Esophagus squamous epithelium (tissue), 4 donors: Measurements from ENCODE around the gene NMD3.

Experiments
- POLR2A ChIP-seq, 4 donors: fragments of 450-650 bp; IDR thresholded peaks; one replicate each; pipeline ENCODE4 v1.6.1; 2017; ENCODE audit warnings: antibody characterized with exemption in 4 of 4, mild to moderate bottlenecking in 4 of 4, moderate library complexity in 3 of 4
- TF ChIP-seq, protein P1 (sequence below), 6 experiments: fragments of 450-650 bp in 4 of 6; fragments of 200-600 bp in 2 of 6; sonication (generic) in 2 of 6; IDR thresholded peaks; one replicate each; pipeline ENCODE4 v1.5.1; 2016 to 2019; ENCODE audit warnings: antibody characterized with exemption in 6 of 6, mild to moderate bottlenecking in 4 of 6, moderate library complexity in 4 of 6

DNA sequence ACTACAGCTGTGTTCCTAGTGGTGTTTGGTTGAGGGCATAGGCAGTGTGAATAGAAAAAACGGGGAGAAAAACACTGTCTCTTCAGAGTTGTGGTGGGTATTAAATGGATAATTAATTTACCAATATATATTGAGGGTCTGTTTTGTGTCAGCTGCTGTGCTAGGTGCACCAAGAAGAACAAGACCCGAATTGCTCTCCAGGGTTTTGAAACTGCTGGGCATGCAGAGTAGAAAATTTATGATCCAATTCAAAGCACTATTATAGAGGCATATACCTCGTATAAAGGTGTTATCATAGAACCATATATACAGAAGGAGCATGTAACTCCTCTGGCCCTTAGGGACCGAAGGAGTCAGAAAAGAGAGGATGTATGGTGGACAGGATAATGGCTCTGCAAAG is 1.6 kb upstream of the NMD3 start:
- TF ChIP-seq, protein P1, sequence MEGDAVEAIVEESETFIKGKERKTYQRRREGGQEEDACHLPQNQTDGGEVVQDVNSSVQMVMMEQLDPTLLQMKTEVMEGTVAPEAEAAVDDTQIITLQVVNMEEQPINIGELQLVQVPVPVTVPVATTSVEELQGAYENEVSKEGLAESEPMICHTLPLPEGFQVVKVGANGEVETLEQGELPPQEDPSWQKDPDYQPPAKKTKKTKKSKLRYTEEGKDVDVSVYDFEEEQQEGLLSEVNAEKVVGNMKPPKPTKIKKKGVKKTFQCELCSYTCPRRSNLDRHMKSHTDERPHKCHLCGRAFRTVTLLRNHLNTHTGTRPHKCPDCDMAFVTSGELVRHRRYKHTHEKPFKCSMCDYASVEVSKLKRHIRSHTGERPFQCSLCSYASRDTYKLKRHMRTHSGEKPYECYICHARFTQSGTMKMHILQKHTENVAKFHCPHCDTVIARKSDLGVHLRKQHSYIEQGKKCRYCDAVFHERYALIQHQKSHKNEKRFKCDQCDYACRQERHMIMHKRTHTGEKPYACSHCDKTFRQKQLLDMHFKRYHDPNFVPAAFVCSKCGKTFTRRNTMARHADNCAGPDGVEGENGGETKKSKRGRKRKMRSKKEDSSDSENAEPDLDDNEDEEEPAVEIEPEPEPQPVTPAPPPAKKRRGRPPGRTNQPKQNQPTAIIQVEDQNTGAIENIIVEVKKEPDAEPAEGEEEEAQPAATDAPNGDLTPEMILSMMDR (IDR thresholded peaks at IDR 0.05) = no peak
- TF ChIP-seq POLR2A (IDR thresholded peaks at IDR 0.05) = no peak
